MM.1S (cell line): ENCODE data around the gene TMC8.

Source experiments
- DNase-seq: peaks from one replicate; pipeline ENCODE4 v3.0.0-alpha.2; 2015
- H2AFZ ChIP-seq: fragments of 300-600 bp; sonication (generic); 2 replicates; pipeline ENCODE4 v1.6.0; 2016; ENCODE audit warnings: antibody characterized with exemption, low read length
- H3F3A ChIP-seq: fragments of 300-600 bp; sonication (generic); 2 replicates; pipeline ENCODE4 v1.6.1; 2016; ENCODE audit warnings: mild to moderate bottlenecking, antibody characterized with exemption, low read length, moderate library complexity, mixed read lengths; ENCODE audit not compliant: insufficient read depth
- H3K27ac ChIP-seq: fragments of 300-600 bp; sonication (generic); 2 replicates; pipeline ENCODE4 v1.5.1; 2016; ENCODE audit warnings: mild to moderate bottlenecking, low read length
- H3K27me3 ChIP-seq: fragments of 300-600 bp; sonication (generic); replicated peaks from 2 replicates; pipeline ENCODE4 v1.6.0; 2016; ENCODE audit warnings: low read length; ENCODE audit not compliant: insufficient read depth
- H3K36me3 ChIP-seq: fragments of 300-600 bp; sonication (generic); replicated peaks from 2 replicates; pipeline ENCODE4 v1.6.1; 2016; ENCODE audit warnings: mild to moderate bottlenecking, low read length, mixed read lengths; ENCODE audit not compliant: insufficient read depth
- H3K4me1 ChIP-seq: fragments of 300-600 bp; sonication (generic); 2 replicates; pipeline ENCODE4 v1.6.1; 2016; ENCODE audit warnings: low read length, mixed read lengths
- H3K4me2 ChIP-seq: fragments of 300-600 bp; sonication (generic); 2 replicates; pipeline ENCODE4 v1.6.0; 2016; ENCODE audit warnings: low read depth, low read length
- H3K4me3 ChIP-seq: fragments of 300-600 bp; sonication (generic); 2 replicates; pipeline ENCODE4 v1.5.1; 2016; ENCODE audit warnings: low read length, mixed read lengths
- H3K79me2 ChIP-seq: fragments of 300-600 bp; sonication (generic); 2 replicates; pipeline ENCODE4 v1.6.1; 2016; ENCODE audit warnings: mixed run types, low read length, mixed read lengths
- H3K9ac ChIP-seq: fragments of 300-600 bp; sonication (generic); 2 replicates; pipeline ENCODE4 v1.6.1; 2016; ENCODE audit warnings: low read length, mixed read lengths
- H3K9me2 ChIP-seq: fragments of 300-600 bp; sonication (generic); replicated peaks from 2 replicates; pipeline ENCODE4 v1.6.1; 2016; ENCODE audit warnings: mild to moderate bottlenecking, low read length, mixed read lengths; ENCODE audit not compliant: insufficient read depth
- H3K9me3 ChIP-seq: fragments of 300-600 bp; sonication (generic); replicated peaks from 2 replicates; pipeline ENCODE4 v1.6.1; 2016; ENCODE audit warnings: mild to moderate bottlenecking, low read length, mixed read lengths; ENCODE audit not compliant: insufficient read depth
- H4K20me1 ChIP-seq: fragments of 300-600 bp; sonication (generic); 2 replicates; pipeline ENCODE4 v1.6.1; 2016; ENCODE audit warnings: mild to moderate bottlenecking, low read length, moderate library complexity, mixed read lengths; ENCODE audit not compliant: insufficient read depth
- EZH2 ChIP-seq: fragments of 300-600 bp; sonication (generic); optimal IDR thresholded peaks from 2 replicates; pipeline ENCODE3; 2017; ENCODE audit warnings: low read depth, mild to moderate bottlenecking, antibody characterized with exemption, low read length, mixed read lengths
- EZH2phosphoT487 ChIP-seq: fragments of 300-600 bp; sonication (generic); IDR thresholded peaks from 2 replicates; pipeline ENCODE4 v1.6.1; 2018; ENCODE audit warnings: antibody characterized with exemption, low read length
- TF ChIP-seq, protein P1 (sequence below): fragments of 300-600 bp; sonication (generic); IDR thresholded peaks from 2 replicates; pipeline ENCODE4 v1.5.1; 2016; ENCODE audit warnings: antibody characterized with exemption, low read length, mixed read lengths

TMC8 gene

GRCh38 chr17:78148286-78149016 is 17.9 kb downstream of the TMC8 start:
- no peaks in the 10 kb centered on the region for H4K20me1 ChIP-seq
- TF ChIP-seq, protein P1, sequence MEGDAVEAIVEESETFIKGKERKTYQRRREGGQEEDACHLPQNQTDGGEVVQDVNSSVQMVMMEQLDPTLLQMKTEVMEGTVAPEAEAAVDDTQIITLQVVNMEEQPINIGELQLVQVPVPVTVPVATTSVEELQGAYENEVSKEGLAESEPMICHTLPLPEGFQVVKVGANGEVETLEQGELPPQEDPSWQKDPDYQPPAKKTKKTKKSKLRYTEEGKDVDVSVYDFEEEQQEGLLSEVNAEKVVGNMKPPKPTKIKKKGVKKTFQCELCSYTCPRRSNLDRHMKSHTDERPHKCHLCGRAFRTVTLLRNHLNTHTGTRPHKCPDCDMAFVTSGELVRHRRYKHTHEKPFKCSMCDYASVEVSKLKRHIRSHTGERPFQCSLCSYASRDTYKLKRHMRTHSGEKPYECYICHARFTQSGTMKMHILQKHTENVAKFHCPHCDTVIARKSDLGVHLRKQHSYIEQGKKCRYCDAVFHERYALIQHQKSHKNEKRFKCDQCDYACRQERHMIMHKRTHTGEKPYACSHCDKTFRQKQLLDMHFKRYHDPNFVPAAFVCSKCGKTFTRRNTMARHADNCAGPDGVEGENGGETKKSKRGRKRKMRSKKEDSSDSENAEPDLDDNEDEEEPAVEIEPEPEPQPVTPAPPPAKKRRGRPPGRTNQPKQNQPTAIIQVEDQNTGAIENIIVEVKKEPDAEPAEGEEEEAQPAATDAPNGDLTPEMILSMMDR = no peak
- no peak for TF ChIP-seq EZH2
- TF ChIP-seq EZH2phosphoT487 = no peak
- DNase-seq = no peak
- peak overlapping the region; percentile 37; the same call in 1 of the 2 replicates for H3K9ac ChIP-seq
- peaks cover 30% of the 10 kb centered on the region for H3F3A ChIP-seq
- no peaks in the 10 kb centered on the region for H3K9me2 ChIP-seq
- H2AFZ ChIP-seq = no peak overlapping the region
- H3K4me1 ChIP-seq = peaks cover 50% of the 10 kb centered on the region
- H3K27me3 ChIP-seq = no peaks in the 10 kb centered on the region
- peak overlapping the region; percentile 77; the same call in 1 of the 2 replicates for H3K27ac ChIP-seq
- H3K79me2 ChIP-seq = no peaks in the 10 kb centered on the region
- no peaks in the 10 kb centered on the region for H3K36me3 ChIP-seq
- H3K4me2 ChIP-seq = no peak overlapping the region
- no peaks in the 10 kb centered on the region for H3K9me3 ChIP-seq
- H3K4me3 ChIP-seq = no peak overlapping the region

- no peaks in the 10 kb centered on the region for H3K9me3 ChIP-seq
- no peak overlapping the region for H3K4me3 ChIP-seq
- H3K9me2 ChIP-seq = no peaks in the 10 kb centered on the region
- H4K20me1 ChIP-seq = no peaks in the 10 kb centered on the region
- no peak overlapping the region for H3K9ac ChIP-seq
- DNase-seq = no peak
- no peaks in the 10 kb centered on the region for H3K79me2 ChIP-seq
- no peak overlapping the region for H3K4me2 ChIP-seq
- no peak overlapping the region for H3K27ac ChIP-seq
- TF ChIP-seq, protein P1 = no peak
- TF ChIP-seq EZH2 = no peak
- TF ChIP-seq EZH2phosphoT487 = no peak
- H3K36me3 ChIP-seq = no peaks in the 10 kb centered on the region
- H2AFZ ChIP-seq = no peak overlapping the region
- H3K4me1 ChIP-seq = peaks cover 45% of the 10 kb centered on the region
- H3K27me3 ChIP-seq = no peaks in the 10 kb centered on the region
- peaks cover 38% of the 10 kb centered on the region for H3F3A ChIP-seq
These were observed 21.0 kb downstream of the TMC8 start for GRCh38 chr17:78151514-78152008.

GRCh38 chr17:78154903-78155811 is 24.6 kb downstream of the TMC8 start:
- Histone ChIP-seq H3K9ac (peak overlapping the region; percentile 59), H3K36me3 (no peaks in the 10 kb centered on the region), H3K4me2 (peak overlapping the region; percentile 42; the same call in 1 of the 2 replicates), H3K27ac (peak overlapping the region; percentile 97), H3K27me3 (no peaks in the 10 kb centered on the region), H4K20me1 (no peaks in the 10 kb centered on the region), H3F3A (peaks cover 32% of the 10 kb centered on the region), H3K9me2 (no peaks in the 10 kb centered on the region), H3K4me3 (no peak overlapping the region), H3K9me3 (no peaks in the 10 kb centered on the region), H2AFZ (0 out of 2 replicates have a peak overlapping the region, but pooled peaks have one; percentile 7), H3K4me1 (peaks cover 23% of the 10 kb centered on the region), H3K79me2 (no peaks in the 10 kb centered on the region)
- TF ChIP-seq EZH2 = no peak
- TF ChIP-seq, protein P1 = no peak
- no peak for TF ChIP-seq EZH2phosphoT487
- DNase-seq = peak; percentile 98
